HFF-Myc (cell line): Measurements from ENCODE around the gene ABHD1.
A peak's percentile ranks its signal among the peaks of the same experiment; 100 is the strongest.

Source experiments
- DNase-seq: peaks from one replicate; pipeline ENCODE4 v3.0.0-alpha.2; 2011; ENCODE audit warnings: low read depth; ENCODE audit errors: extremely low read depth
- H3K4me3 ChIP-seq: replicated peaks from 2 replicates; pipeline ENCODE4 v1.5.1; 2011; ENCODE audit warnings: low read depth, mild to moderate bottlenecking, control low read depth, low read length
- TF ChIP-seq, protein P1 (sequence below): IDR thresholded peaks from 2 replicates; pipeline ENCODE4 v1.5.1; 2012; ENCODE audit warnings: mild to moderate bottlenecking, low read depth, low read length, control low read depth; ENCODE audit errors: missing control alignments

The ABHD1 gene

DNA sequence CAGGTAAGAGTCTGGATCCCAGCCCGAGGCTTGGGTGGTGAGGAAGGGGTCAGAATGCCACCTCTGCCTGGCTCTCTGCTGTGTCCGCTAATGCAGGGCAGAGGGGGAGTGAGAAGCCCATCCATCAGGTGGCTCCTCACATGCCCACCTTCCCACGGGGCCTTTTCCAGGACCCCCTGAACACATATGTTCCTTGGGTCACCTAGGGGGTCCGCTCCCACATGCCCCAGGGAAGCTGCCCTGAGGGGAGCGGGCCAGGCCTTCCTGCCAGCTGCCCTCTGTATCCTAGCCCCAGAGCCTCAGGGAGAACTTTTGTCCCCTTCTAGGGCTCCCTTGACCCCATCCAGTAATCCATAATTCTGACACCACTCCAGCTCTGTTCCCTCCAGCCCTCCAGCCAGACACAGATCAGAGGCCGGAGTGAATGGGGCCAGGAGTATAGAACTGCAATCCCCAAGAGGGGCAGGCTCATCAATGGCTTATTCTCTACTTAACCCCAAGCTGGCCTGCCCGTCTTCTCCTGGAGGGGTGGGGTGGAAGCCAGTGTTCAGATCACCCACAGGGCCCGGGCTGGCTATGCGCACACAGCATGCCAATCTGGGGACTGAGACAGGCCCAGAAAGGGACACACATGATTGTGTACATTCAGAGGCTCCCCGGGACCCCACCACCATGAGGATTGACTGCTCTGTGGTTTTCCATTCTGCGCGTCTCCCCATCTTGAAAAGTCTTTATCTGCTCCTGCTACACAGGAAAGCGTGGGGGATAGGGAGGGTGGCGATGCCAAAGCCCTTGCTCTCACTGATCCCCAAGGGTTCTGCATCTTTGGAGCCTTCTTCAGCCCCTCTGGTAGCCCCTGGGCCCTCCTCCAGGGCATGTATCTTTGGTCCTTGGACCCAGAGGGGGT, 44.1 kb upstream of the ABHD1 start:
- TF ChIP-seq, protein P1, sequence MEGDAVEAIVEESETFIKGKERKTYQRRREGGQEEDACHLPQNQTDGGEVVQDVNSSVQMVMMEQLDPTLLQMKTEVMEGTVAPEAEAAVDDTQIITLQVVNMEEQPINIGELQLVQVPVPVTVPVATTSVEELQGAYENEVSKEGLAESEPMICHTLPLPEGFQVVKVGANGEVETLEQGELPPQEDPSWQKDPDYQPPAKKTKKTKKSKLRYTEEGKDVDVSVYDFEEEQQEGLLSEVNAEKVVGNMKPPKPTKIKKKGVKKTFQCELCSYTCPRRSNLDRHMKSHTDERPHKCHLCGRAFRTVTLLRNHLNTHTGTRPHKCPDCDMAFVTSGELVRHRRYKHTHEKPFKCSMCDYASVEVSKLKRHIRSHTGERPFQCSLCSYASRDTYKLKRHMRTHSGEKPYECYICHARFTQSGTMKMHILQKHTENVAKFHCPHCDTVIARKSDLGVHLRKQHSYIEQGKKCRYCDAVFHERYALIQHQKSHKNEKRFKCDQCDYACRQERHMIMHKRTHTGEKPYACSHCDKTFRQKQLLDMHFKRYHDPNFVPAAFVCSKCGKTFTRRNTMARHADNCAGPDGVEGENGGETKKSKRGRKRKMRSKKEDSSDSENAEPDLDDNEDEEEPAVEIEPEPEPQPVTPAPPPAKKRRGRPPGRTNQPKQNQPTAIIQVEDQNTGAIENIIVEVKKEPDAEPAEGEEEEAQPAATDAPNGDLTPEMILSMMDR = no peak
- no peak for DNase-seq
- peak overlapping the region; percentile 93 for H3K4me3 ChIP-seq

DNA sequence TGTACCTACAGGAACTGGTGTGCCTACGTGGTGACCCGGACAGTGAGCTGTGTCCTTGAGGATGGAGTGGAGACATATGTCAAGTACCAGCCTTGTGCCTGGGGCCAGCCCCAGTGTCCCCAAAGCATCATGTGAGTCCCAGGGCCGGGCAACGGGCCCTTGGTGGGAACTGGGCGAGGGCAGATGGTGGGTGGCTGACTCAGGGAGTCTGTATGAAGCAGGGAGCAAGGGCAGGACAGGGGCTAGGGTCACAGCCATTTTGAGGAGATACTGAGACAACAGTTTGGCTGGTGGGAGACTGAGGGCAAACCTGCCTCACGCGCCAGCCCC, 43.5 kb upstream of the ABHD1 start:
- peak overlapping the region; percentile 93 for H3K4me3 ChIP-seq
- TF ChIP-seq, protein P1 = no peak
- no peak for DNase-seq

DNA sequence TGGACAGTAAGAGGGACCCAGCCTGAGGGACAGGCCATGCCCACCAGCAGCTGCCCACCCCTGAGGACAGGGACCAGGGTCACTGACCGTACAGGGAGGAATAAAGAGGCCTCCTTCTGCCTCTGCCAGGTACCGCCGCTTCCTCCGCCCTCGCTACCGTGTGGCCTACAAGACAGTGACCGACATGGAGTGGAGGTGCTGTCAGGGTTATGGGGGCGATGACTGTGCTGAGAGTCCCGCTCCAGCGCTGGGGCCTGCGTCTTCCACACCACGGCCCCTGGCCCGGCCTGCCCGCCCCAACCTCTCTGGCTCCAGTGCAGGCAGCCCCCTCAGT, 43.0 kb upstream of the ABHD1 start:
- H3K4me3 ChIP-seq = peak overlapping the region; percentile 93
- DNase-seq = no peak
- TF ChIP-seq, protein P1 = no peak

DNA sequence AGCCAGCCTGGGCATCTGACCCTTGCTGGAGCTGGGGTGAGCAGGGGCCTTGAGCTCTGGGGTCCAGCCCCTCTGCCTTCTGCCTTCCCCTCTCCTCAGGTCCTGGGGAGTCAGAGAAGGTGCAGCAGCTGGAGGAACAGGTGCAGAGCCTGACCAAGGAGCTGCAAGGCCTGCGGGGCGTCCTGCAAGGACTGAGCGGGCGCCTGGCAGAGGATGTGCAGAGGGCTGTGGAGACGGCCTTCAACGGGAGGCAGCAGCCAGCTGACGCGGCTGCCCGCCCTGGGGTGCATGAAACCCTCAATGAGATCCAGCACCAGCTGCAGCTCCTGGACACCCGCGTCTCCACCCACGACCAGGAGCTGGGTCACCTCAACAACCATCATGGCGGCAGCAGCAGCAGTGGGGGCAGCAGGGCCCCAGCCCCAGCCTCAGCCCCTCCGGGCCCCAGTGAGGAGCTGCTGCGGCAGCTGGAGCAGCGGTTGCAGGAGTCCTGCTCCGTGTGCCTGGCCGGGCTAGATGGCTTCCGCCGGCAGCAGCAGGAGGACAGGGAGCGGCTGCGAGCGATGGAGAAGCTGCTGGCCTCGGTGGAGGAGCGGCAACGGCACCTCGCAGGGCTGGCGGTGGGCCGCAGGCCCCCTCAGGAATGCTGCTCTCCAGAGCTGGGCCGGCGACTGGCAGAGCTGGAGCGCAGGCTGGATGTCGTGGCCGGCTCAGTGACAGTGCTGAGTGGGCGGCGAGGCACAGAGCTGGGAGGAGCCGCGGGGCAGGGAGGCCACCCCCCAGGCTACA, 41.4 kb upstream of the ABHD1 start:
- TF ChIP-seq, protein P1 = no peak
- no peak overlapping the region for H3K4me3 ChIP-seq
- DNase-seq = no peak

DNA sequence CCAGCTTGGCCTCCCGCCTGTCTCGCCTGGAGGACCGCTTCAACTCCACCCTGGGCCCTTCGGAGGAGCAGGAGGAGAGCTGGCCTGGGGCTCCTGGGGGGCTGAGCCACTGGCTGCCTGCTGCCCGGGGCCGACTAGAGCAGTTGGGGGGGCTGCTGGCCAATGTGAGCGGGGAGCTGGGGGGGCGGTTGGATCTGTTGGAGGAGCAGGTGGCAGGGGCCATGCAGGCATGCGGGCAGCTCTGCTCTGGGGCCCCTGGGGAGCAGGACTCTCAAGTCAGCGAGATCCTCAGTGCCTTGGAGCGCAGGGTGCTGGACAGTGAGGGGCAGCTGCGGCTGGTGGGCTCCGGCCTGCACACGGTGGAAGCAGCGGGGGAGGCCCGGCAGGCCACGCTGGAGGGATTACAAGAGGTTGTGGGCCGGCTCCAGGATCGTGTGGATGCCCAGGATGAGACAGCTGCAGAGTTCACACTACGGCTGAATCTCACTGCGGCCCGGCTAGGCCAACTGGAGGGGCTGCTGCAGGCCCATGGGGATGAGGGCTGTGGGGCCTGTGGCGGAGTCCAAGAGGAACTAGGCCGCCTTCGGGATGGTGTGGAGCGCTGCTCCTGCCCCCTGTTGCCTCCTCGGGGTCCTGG, 40.7 kb upstream of the ABHD1 start:
- TF ChIP-seq, protein P1 = no peak
- no peak for DNase-seq
- H3K4me3 ChIP-seq = no peak overlapping the region

DNA sequence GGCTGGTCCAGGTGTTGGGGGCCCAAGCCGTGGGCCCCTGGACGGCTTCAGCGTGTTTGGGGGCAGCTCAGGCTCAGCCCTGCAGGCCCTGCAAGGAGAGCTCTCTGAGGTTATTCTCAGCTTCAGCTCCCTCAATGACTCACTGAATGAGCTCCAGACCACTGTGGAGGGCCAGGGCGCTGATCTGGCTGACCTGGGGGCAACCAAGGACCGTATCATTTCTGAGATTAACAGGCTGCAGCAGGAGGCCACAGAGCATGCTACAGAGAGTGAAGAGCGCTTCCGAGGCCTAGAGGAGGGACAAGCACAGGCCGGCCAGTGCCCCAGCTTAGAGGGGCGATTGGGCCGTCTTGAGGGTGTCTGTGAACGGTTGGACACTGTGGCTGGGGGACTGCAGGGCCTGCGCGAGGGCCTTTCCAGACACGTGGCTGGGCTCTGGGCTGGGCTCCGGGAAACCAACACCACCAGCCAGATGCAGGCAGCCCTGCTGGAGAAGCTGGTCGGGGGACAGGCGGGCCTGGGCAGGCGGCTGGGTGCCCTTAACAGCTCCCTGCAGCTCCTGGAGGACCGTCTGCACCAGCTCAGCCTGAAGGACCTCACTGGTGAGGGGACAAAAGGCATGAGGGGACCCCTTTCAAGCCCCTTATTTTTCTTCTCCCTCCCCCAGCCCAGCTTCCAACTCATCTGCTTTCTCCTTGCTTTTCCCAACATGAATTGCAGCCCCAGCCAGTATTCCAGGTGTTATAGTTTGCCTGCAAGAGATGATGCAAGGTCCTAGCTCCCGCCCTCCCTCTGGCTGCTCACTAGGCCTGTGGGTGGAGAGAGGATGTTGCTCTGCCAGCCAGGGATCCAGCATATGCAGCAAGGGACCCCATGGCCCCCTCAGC, 40.0 kb upstream of the ABHD1 start:
- TF ChIP-seq, protein P1 = no peak
- no peak overlapping the region for H3K4me3 ChIP-seq
- DNase-seq = no peak
